Panc1 (cell line): ENCODE data around the gene EPHA8.

ENCODE experiments used
- POLR2AphosphoS5 ChIP-seq: IDR thresholded peaks from 2 replicates; pipeline ENCODE4 v1.6.1; 2012; ENCODE audit warnings: mild to moderate bottlenecking, low read depth, low read length, moderate library complexity
- REST ChIP-seq, 2 experiments: IDR thresholded peaks; 2 replicates each; pipeline ENCODE4 v1.6.1; 2011 to 2012; ENCODE audit warnings: low read depth in 2 of 2, control low read depth in 1 of 2, low read length in 1 of 2, mild to moderate bottlenecking in 1 of 2, moderate library complexity in 1 of 2; ENCODE audit not compliant: insufficient read depth in 1 of 2
- SIN3A ChIP-seq: IDR thresholded peaks from 2 replicates; pipeline ENCODE4 v1.6.1; 2012; ENCODE audit warnings: low read depth, mild to moderate bottlenecking, low read length, moderate library complexity, borderline replicate concordance; ENCODE audit not compliant: insufficient read depth
- TCF7L2 ChIP-seq: IDR thresholded peaks from 2 replicates; pipeline ENCODE4 v1.6.1; 2011; ENCODE audit warnings: mild to moderate bottlenecking, low read depth, low read length, inconsistent platforms
- TF ChIP-seq, protein P1 (sequence below): fragments of 450-650 bp; IDR thresholded peaks from 2 replicates; pipeline ENCODE4 v1.5.1; 2017; ENCODE audit warnings: mild to moderate bottlenecking

GRCh38 chr1:22636927-22637326, 73.6 kb downstream of the EPHA8 start:
- TF ChIP-seq, protein P1, sequence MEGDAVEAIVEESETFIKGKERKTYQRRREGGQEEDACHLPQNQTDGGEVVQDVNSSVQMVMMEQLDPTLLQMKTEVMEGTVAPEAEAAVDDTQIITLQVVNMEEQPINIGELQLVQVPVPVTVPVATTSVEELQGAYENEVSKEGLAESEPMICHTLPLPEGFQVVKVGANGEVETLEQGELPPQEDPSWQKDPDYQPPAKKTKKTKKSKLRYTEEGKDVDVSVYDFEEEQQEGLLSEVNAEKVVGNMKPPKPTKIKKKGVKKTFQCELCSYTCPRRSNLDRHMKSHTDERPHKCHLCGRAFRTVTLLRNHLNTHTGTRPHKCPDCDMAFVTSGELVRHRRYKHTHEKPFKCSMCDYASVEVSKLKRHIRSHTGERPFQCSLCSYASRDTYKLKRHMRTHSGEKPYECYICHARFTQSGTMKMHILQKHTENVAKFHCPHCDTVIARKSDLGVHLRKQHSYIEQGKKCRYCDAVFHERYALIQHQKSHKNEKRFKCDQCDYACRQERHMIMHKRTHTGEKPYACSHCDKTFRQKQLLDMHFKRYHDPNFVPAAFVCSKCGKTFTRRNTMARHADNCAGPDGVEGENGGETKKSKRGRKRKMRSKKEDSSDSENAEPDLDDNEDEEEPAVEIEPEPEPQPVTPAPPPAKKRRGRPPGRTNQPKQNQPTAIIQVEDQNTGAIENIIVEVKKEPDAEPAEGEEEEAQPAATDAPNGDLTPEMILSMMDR: no peak
- TF ChIP-seq POLR2AphosphoS5: no peak
- TF ChIP-seq TCF7L2: no peak
- TF ChIP-seq SIN3A: no peak
- TF ChIP-seq REST (IDR thresholded peaks at IDR 0.05; ENCODE audit: insufficient read depth in 1 of 2, low read depth in 2 of 2, low read length in 1 of 2): no peak
